ENCODE data around the gene UBC. TPM values are rescaled to one million over a fixed set of nuclear protein-coding genes. Genes with fewer than 3 reads are reported as not detected.
A peak's percentile ranks its signal among the peaks of the same experiment; 100 is the strongest.

UBC gene
- total RNA-seq, 1 experiment from 2014 or later = 1,259 TPM

DNA sequence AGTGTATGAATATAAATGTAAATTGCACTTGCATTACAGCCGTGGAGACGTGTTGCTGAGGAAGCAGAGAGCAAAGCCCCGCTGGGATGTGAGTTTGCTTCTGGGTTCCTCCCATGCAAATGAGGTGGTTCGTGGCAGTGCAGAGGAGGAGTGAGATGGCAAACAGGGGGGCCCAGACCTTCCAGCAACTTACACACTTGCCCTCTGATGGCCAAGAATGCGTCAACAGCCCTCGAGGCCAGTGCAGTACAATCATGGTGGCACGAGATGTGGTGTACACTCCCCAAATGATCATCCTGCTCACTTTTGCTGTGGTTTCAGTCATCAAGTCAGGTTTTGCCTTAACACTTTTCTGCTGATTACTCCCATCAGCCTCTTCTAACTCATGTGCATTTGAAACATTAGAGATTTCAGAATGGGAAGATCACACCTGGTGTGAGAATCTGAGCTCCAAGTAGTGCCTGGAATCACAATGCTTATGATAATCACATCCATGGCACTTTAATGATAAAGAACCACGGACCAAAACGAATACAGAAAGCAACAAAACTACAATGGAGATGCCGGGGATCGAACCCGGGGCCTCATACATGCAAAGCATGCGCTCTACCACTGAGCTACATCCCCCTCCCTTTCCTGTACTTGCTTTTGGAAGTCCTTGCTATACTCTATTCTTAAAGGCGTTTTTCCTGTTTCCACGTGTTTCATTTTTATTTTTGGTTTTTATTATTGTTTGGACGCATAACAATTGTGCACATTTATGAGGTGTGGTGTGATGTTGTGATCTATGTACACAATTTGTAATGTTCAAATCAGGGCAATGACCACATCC is 7.0 kb upstream of the UBC start:
- TF ChIP-seq SP1 (IDR thresholded peaks at IDR 0.05; ENCODE audit: low read depth) = no peak
- TF ChIP-seq, protein P1, sequence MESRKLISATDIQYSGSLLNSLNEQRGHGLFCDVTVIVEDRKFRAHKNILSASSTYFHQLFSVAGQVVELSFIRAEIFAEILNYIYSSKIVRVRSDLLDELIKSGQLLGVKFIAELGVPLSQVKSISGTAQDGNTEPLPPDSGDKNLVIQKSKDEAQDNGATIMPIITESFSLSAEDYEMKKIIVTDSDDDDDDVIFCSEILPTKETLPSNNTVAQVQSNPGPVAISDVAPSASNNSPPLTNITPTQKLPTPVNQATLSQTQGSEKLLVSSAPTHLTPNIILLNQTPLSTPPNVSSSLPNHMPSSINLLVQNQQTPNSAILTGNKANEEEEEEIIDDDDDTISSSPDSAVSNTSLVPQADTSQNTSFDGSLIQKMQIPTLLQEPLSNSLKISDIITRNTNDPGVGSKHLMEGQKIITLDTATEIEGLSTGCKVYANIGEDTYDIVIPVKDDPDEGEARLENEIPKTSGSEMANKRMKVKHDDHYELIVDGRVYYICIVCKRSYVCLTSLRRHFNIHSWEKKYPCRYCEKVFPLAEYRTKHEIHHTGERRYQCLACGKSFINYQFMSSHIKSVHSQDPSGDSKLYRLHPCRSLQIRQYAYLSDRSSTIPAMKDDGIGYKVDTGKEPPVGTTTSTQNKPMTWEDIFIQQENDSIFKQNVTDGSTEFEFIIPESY (IDR thresholded peaks at IDR 0.05; ENCODE audit: extremely low read depth, insufficient replicate concordance, low read length) = peak; percentile 70
- H3K27me3 ChIP-seq (ENCODE audit: insufficient read depth, low read length) = no peaks in the 10 kb centered on the region
- 0 out of 4 replicates have a peak overlapping the region, but pooled peaks of 1 of the 2 experiments have one; percentile 14 for H3K4me3 ChIP-seq (replicated peaks in 1 of 2; ENCODE audit: low read depth in 1 of 2, low read length in 2 of 2)
- H3K9me3 ChIP-seq (ENCODE audit: control insufficient read depth in 1 of 2, insufficient read depth in 1 of 2, low read depth in 1 of 2, low read length in 2 of 2) = no peaks in the 10 kb centered on the region
- POLR2A ChIA-PET = interaction anchor here (1.0 to 1.7 kb wide), 2 partner anchors 12 to 19 kb away, joined by 3 to 9 read pairs; no protein-coding TSS in a partner anchor
- peak; percentile 22 for ATAC-seq
- peak overlapping the region; percentile 100 for H3K9ac ChIP-seq (ENCODE audit: low read length)
- peaks cover 58 to 91% of the 10 kb centered on the region in 2 experiments for H3K4me1 ChIP-seq (ENCODE audit: control insufficient read depth in 1 of 2, insufficient read depth in 2 of 2, low read length in 2 of 2)
- intact Hi-C loops (cut with micrococcal nuclease) = no loop called here
- no TSS peak for BruUV-seq (replicated peaks)
- RAD21 ChIA-PET (ENCODE audit: low non-redundant PET in 1 of 2, low total read pairs in 2 of 2, uncharacterized antibody in 2 of 2, unreplicated experiment in 2 of 2) = interaction anchor here in 1 of 2 experiments (0.8 kb wide), 1 partner anchor 19 kb away, joined by 3 read pairs; no protein-coding TSS in a partner anchor
- no peak for DNase-seq (ENCODE audit: low read depth, low spot score)
- peak overlapping the region; percentile 40 for H3K27ac ChIP-seq (ENCODE audit: low read depth, low read length)
- CTCF ChIA-PET = interaction anchor here (0.6 to 7.1 kb wide), 3 partner anchors 15 to 273 kb away, joined by 3 to 44 read pairs (median 32); no protein-coding TSS in a partner anchor
- H4K20me1 ChIP-seq (ENCODE audit: insufficient read depth) = no peaks in the 10 kb centered on the region
- H3K36me3 ChIP-seq (ENCODE audit: control insufficient read depth in 1 of 2, insufficient read depth in 2 of 2, low read length in 2 of 2) = no peaks in the 10 kb centered on the region
- no peaks in the 10 kb centered on the region for H3K79me2 ChIP-seq (ENCODE audit: insufficient read depth, low read length)
- H3K9me2 ChIP-seq (ENCODE audit: insufficient read depth) = no peaks in the 10 kb centered on the region
- peak overlapping the region; percentile 74 for H2AFZ ChIP-seq (ENCODE audit: low read depth, low read length, poor library complexity, severe bottlenecking)
- peak overlapping the region; percentile 96 for H3K4me2 ChIP-seq (ENCODE audit: low read length)

DNA sequence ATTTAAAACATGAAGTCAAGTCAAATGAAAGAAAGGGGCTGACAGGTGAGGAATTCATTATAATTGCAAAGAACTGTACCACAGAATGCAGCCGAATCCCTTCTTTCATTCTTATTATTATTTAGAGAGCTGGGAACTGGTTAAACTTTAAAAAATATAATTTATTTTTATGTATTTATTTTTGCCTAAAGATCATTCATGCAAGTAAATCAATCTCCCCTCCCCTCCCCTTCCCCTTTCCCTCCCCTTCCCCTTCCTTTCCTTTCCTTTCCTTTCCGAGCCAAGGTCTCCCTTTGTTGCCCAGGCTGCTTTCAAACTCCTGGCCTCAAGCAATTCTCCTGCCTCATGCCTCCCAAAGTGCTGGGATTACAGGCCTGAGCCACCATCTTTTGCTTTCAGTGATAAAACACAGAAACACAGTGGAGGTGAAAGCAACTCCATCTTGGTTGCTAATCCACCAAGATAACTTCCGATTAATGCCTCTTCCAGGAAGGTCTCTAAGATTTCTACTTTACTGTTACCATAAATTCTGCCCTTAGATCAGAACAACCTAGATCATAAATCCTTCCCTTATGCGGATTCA is 6.0 kb upstream of the UBC start:
- no peaks in the 10 kb centered on the region for H4K20me1 ChIP-seq (ENCODE audit: insufficient read depth)
- H2AFZ ChIP-seq (ENCODE audit: low read depth, low read length, poor library complexity, severe bottlenecking) = peak overlapping the region; percentile 82
- H3K36me3 ChIP-seq (ENCODE audit: control insufficient read depth in 1 of 2, insufficient read depth in 2 of 2, low read length in 2 of 2) = no peaks in the 10 kb centered on the region
- DNase-seq (ENCODE audit: low read depth, low spot score) (no peak), ATAC-seq (no peak)
- H3K27ac ChIP-seq (ENCODE audit: low read depth, low read length) = peak overlapping the region; percentile 96
- intact Hi-C loops (cut with micrococcal nuclease) = no loop called here
- peaks cover 65 to 93% of the 10 kb centered on the region in 2 experiments for H3K4me1 ChIP-seq (ENCODE audit: control insufficient read depth in 1 of 2, insufficient read depth in 2 of 2, low read length in 2 of 2)
- H3K4me3 ChIP-seq (replicated peaks in 1 of 2; ENCODE audit: low read depth in 1 of 2, low read length in 2 of 2) = peak overlapping the region; percentile 37 to 57
- peak overlapping the region; percentile 100 for H3K9ac ChIP-seq (ENCODE audit: low read length)
- no peaks in the 10 kb centered on the region for H3K27me3 ChIP-seq (ENCODE audit: insufficient read depth, low read length)
- H3K4me2 ChIP-seq (ENCODE audit: low read length) = peak overlapping the region; percentile 96
- H3K79me2 ChIP-seq (ENCODE audit: insufficient read depth, low read length) = peaks cover 8% of the 10 kb centered on the region
- RAD21 ChIA-PET (ENCODE audit: low non-redundant PET in 1 of 2, low total read pairs in 2 of 2, uncharacterized antibody in 2 of 2, unreplicated experiment in 2 of 2) = no interaction called here
- CTCF ChIA-PET = interaction anchor here (3.8 to 7.1 kb wide), 2 partner anchors 14 to 20 kb away, joined by 32 to 44 read pairs; no protein-coding TSS in a partner anchor
- no peaks in the 10 kb centered on the region for H3K9me3 ChIP-seq (ENCODE audit: control insufficient read depth in 1 of 2, insufficient read depth in 1 of 2, low read depth in 1 of 2, low read length in 2 of 2)
- no peaks in the 10 kb centered on the region for H3K9me2 ChIP-seq (ENCODE audit: insufficient read depth)
- no TSS peak for BruUV-seq (replicated peaks)
- POLR2A ChIA-PET = interaction anchor here (1.0 to 7.4 kb wide), 3 partner anchors 8 to 16 kb away, joined by 6 to 186 read pairs (median 6); no protein-coding TSS in a partner anchor
- no peak for TF ChIP-seq CBX3 (IDR thresholded peaks at IDR 0.05; ENCODE audit: low read depth)
- TF ChIP-seq YY1 (IDR thresholded peaks at IDR 0.05; ENCODE audit: extremely low read depth, insufficient replicate concordance, low read depth, low read length) = no peak
- TF ChIP-seq TCF7L2 (IDR thresholded peaks at IDR 0.05; ENCODE audit: borderline replicate concordance, extremely low read depth, insufficient read depth, insufficient read length) = no peak
- no peak for TF ChIP-seq SP1 (IDR thresholded peaks at IDR 0.05; ENCODE audit: low read depth)
- TF ChIP-seq, protein P2, sequence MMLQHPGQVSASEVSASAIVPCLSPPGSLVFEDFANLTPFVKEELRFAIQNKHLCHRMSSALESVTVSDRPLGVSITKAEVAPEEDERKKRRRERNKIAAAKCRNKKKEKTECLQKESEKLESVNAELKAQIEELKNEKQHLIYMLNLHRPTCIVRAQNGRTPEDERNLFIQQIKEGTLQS (IDR thresholded peaks at IDR 0.05) = no peak
- TF ChIP-seq ELF1 (IDR thresholded peaks at IDR 0.05; ENCODE audit: borderline replicate concordance, low read depth) = no peak
- TF ChIP-seq, protein P3, sequence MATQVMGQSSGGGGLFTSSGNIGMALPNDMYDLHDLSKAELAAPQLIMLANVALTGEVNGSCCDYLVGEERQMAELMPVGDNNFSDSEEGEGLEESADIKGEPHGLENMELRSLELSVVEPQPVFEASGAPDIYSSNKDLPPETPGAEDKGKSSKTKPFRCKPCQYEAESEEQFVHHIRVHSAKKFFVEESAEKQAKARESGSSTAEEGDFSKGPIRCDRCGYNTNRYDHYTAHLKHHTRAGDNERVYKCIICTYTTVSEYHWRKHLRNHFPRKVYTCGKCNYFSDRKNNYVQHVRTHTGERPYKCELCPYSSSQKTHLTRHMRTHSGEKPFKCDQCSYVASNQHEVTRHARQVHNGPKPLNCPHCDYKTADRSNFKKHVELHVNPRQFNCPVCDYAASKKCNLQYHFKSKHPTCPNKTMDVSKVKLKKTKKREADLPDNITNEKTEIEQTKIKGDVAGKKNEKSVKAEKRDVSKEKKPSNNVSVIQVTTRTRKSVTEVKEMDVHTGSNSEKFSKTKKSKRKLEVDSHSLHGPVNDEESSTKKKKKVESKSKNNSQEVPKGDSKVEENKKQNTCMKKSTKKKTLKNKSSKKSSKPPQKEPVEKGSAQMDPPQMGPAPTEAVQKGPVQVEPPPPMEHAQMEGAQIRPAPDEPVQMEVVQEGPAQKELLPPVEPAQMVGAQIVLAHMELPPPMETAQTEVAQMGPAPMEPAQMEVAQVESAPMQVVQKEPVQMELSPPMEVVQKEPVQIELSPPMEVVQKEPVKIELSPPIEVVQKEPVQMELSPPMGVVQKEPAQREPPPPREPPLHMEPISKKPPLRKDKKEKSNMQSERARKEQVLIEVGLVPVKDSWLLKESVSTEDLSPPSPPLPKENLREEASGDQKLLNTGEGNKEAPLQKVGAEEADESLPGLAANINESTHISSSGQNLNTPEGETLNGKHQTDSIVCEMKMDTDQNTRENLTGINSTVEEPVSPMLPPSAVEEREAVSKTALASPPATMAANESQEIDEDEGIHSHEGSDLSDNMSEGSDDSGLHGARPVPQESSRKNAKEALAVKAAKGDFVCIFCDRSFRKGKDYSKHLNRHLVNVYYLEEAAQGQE (IDR thresholded peaks at IDR 0.05; ENCODE audit: low read depth) = no peak
- no peak for TF ChIP-seq ZNF274 (IDR thresholded peaks at IDR 0.05; ENCODE audit: low read depth, low read length)
- TF ChIP-seq CEBPB (IDR thresholded peaks at IDR 0.05; ENCODE audit: low read depth) = no peak
